Stimulated activated CD8-positive, alpha-beta memory T cell treated with anti-CD3 and anti-CD28 coated beads, Interleukin-15, amount 100 ng/mL, for 1 hour (primary cell): ENCODE results near the gene GPC6.

Experiments used
- DNase-seq: peaks from one replicate; pipeline ENCODE4 v3.0.0-alpha.2; 2020; ENCODE audit warnings: low read depth

GPC6 gene

DNA sequence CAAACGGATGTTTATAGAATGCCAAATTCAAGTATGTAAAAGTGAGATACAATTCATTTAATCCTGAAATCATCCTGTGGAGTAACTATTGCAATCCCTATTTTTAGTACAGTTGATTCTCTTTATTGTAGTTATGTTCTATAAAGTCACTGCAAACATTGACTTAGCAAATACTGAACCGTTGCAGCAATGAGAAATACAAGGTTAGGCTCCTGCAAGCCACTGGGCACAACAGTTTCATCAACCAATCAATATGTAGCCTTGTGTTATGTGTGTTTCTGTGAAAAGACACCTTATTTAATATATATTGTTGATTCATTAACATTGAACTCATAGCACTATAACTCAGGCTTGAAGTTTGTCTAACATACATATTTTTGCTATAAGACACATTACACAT lies 1078.4 kb downstream of the GPC6 start:
- DNase-seq = no peak

DNA sequence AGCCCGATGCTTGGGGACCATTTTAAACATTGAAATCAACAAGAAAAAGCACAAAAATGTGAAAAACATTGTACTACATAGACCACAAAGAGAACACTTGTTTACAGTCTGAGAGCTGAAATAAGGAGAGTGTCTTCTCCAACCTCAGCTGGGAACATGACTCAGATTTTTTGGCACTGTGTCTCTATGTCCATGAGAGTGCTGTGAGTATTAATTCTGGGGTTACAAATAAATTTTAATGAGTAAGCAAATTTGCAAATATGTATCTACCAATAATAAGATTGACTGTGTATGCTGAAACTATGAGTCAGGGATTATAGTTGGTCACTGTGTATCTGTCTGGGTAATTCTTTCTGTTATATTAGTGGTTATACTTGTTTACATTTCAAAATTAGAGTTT lies 1078.9 kb downstream of the GPC6 start:
- no peak for DNase-seq

DNA sequence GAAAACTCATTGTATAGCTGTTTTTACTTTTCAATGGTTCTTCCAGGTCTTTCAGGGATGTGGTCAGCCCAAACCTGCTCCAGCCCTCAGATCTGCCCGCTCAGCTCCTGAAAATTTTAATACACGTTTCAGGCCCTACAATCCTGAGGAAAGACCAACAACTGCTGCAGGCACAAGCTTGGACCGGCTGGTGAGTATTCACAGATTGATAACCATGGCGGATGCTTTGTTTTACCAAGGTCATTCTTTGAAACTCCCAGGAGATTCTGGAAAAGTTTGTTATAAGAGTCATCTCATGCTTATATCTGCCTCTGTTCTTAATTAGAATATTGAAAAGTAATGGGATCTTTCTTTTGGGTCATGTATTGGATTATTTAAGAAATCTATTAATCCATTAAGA lies 1079.3 kb downstream of the GPC6 start:
- no peak for DNase-seq

DNA sequence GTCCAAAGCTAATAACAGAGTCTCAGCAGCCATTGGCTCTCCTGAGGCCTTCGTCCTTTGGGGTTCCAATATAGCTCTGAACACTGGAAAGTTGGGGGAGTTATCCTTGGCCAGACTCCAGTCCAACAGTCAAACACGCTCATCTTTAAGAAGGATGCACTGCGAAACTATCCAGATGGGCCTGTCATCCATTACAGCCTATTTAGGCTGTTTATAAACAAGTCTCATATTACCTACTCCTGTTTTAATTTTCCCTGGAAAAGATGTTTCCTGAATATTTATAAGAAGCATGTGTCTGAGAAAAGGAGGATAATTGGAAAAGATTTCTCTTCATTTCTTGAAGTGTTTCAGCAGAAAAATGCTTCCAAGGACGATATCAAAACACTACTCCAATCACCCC lies 1082.2 kb downstream of the GPC6 start:
- no peak for DNase-seq

DNA sequence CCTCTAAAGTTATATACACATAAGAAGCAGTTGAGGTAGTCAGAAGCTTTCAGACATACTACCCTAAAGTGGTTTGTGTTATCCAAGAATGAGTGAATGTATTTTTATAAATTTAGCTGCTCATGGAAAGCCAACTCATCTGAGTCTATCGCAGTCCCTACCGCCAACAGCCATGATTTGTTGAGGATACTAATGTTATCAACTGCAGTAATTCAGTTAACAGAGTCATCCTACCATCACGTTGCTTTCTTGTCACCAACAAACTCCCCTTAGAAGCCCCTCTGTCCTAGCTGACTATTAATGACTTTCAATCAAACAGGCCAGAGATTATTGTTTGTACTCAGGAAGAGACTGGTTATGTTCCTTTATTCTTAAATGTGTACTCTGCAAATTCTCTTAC lies 1083.0 kb downstream of the GPC6 start:
- no peak for DNase-seq

DNA sequence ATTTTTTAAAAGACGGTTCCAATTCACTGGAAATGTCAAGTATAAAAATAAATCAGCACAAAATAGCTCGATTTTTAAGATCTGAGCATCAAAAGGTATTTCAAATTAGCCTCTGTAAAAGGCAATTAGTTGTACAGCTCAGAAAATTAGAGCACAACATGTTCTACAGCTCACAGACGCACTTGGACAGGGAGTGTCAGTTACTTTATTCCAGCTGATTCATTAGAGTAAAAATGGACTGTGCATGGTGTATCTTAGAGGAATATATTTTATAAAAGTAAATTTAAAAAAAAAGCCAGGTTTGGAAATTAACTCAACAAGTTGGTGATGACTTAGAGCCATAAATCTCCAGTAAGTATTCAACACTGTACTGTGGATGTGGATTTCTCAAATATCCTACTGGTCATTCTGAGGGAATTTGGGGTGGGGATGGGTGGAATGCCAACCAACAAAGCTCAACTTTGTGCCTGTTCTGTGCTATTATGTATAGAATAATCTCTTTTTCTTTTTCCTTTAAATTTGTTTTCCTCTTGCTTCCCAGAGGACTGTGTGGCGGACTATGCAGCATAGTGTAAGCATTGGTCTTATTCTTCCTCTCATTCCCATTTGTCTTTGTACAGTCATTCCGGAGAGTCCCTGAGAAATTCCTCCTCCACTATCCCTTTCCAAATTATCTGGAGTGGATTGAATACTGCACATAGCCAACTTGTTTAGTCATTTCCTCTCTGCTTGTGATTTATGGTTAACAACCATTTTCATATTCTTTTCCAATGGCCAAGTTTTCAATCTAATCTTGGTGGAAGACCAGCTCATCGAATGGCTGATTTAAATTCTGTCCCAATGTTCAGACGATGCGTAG lies 1083.6 kb downstream of the GPC6 start:
- DNase-seq = no peak

DNA sequence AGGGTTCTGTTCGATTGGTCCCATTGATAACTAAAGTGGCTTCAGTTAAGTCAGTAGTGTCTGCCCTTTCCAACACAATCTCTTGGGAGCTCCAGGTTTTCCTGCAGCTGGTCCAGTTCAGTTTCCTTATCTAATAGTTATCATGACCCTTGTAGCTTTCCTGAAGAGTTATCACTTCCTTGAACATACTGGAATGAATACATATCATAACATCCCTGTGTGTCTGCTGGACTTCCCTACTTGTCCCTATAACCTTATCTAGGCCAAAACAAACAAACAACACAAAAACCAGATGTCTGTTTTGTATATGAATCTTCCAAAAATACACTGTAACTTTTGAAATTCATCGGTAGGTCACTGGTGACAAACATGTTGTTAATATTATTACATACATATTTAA lies 1085.3 kb downstream of the GPC6 start:
- DNase-seq = no peak

DNA sequence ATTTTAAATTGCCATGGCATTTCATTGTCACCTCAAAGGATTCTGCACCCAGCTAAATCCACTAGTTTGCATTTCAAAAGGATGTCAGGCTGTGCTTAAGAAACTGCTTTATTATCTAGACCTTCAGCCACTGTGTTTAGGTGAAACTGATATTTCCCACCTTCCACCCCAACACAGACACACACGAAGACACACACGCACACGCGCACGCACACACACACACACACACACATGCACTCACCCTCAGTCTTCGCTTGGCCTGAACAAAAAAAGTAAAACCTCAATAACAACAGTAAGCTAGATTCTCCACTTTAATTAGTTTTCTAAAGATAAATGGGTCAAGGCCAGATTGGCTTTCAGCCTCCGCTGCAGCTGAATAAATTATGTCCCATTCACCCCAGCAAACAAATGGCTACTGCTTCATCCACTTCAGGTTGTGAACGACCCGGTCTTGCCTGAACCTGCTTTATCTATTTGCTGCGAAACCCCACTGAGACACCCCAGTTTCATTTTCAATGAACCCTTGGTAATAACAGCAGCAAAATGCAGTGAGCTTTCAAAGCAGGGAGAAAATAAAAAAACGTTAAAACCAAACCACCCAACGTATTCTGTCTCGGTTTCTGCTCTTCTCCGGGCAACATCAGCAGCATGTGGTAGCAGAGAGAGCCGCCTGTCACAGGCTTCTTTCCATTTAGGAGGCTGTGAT lies 1086.1 kb downstream of the GPC6 start:
- DNase-seq = no peak

DNA sequence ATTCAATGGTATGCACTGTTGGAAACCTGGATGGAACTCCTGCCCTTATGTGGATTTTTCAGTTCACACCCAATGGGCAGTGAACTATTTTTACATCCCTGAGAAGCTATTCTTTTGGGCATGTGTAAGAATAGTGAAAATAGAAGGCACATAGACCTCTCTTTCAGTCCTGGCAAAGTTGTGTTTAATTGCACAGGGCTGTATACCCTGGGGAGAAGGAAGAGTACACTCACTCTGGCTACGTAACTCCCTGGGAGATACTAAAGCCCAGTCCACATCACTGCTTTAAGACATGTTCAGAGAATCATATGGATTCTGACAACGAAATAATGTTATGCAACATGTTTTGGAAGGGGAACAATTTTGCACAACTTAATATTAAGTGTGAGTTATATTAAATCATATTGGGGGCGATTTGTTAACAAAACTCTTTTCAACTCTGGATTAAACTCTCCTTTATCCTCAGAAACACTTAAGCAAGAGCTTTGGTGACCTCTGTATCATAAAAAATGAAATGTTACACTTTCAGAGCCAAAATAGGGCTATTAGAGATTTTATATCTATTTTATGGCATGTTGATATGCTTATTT lies 1086.8 kb downstream of the GPC6 start:
- no peak for DNase-seq

DNA sequence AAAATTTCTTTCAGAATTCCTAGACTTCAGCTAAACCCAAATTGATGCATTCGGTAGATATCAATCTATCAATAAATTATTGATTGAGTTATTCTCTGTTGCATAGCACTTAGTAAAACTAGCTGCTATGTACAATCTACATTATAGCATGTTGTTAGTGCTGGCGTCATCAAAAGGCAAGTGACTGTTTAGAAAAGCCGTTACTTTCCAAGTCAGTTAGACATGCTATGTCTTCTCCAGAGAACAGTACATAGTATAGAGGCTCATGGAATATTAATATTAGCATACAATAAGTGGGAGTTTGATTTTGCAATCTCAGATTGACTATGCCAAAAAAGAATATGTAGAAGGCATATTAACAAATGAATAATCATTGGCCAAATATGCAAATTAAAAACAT lies 1087.3 kb downstream of the GPC6 start:
- no peak for DNase-seq

DNA sequence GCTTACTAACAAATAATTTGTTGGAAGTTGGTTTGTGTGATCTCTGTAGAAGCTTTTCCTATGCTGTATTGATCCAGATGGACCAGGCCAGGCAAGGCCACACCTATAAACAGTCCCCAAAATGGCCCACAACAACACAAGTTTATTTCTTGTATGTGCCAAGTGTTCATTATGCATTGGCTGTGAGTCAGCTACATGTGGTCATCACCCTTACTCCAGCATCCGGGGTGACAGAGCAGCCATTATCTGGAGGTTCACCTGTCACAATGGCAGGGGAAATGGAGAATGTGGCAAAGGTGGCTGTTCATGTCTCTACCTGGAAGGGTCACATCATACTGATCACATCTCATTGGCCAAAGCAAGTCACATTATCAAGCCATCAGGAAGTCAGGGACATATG lies 1088.6 kb downstream of the GPC6 start:
- no peak for DNase-seq

DNA sequence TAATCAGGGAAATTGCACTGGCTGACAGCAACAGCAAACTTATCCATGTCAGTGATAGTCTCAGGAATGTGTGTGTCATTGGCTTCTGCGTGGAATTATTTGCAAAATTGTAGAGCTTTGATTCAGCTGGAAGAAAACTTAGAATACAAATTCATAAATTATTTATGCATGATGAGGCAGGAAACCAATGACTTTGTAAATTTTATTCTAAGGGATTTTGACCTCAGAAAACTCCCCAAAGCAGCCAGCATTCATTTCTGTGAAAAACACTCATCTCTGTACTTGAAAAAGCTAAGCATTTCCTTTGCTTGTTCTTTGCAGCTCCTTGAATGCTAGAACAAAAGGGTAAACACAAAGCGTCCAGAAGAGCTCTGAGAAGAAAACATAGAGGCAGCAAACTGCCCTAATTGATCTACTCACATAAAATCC lies 1090.5 kb downstream of the GPC6 start:
- no peak for DNase-seq

DNA sequence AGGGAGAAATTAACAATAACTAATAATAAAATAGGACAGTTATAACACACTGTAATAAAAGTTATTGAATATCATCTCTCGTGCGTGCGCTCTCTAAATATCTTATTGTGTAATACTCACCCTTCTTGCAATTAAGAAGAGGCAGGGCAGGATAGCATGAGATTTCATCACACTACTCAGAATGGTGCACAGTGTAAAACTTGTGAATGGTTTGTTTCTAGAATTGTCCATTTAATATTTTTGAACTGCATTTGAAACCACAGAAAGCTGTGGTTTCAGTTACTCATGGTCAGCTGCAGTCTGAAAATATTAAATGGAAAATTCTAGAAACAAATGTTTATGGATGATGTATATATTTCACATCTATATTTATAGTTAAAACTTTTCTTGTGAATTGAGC lies 1091.8 kb downstream of the GPC6 start:
- no peak for DNase-seq

DNA sequence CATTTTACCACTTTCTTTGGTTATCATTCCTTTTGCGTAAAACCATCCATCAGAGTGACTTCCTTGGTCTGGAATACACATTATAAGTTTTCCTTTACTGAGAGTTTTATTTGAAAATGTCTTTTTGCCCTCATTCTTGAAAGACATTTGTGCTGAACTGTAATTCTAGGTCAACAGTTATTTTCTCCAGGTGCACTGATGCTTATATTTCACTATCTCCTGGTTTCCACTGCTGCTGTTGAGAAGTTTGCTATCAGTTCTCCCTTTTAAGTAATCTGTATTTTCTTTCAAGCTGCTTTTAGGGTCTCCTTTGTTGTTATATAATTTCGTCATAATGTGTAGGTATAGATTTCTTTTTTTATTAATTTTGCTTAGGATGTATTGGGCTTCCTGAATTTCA lies 1092.9 kb downstream of the GPC6 start:
- DNase-seq = no peak

DNA sequence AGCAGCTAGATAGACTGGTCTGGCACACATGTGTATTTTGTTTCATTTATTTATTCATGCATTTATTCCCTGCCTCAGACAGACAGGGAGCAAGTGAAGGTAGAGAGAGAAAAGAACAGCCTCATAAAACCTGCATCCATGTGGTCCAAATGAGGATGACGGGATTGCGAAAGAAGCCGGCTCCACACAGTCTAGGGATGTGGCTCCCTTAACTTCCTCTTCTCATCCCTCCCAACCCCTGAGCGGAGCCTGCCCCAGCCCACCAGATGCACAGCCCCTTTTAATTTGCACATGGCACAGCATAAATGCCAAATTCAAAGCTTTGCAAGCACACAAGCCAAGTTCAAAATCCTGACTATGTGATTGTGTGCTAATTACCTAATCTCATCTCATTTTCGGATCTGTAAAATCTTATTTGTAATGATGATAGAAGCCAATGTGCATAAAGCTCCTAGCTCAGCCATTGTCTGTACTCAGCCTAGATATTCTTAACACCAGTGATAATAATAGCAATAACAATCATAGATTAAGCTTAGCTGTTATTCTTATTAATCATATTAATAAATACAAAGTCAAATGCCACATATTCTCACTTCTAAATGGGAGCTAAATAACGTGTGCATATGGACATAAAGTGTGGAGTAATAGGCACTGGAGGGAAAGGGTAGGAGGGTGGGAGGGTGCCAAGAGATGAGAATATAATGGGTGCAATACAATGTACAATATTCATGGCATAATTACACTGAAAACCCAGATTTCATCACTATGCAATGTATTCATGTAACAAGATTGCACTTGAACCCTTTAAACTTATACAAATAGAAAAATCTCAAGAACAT lies 1096.5 kb downstream of the GPC6 start:
- DNase-seq = no peak

DNA sequence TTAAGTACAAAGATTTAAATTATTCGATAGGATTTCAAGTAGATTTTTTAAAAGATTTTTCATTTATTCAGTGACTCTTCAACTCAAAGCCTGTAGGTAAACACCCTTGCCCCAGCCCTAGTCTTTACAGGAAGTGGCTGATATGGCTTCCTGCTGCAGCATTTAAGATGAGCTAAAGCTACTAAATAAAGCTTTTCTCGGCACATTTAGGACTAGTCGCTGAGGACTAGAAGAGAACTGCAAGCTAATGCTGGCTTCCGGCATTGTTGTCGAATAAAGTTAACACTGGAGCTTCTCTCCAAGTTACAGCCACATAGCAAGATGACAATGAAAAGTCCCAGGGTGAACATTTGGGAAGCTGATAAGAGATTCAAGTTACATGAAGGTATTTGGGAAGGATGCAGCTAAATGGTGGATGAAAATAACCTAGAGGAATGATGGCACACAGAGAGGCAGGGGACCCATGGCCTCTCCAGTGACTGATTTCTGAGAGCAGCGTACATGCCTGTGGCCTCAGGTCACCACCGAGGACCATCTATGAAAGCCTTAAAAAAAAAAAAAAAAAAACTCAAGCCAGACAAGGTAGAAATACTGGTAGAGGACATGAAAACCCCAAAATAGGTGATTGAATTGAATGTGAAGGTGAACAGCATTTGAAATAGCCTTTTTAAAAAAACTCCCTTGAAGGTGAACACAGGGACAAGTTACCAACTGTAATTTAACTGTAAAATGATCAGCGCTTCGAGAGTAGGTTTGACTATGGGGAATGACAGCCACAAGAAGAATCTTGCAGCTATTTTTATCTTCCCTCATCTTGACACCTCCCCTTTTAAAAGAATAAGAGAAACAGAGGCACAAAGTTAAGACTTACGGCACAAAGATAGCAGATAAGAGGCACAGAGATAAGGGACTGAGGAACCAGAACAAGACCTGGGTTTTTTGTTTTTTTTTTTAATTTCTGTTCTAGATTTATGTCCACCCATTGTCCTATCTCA lies 1097.5 kb downstream of the GPC6 start:
- DNase-seq = no peak

DNA sequence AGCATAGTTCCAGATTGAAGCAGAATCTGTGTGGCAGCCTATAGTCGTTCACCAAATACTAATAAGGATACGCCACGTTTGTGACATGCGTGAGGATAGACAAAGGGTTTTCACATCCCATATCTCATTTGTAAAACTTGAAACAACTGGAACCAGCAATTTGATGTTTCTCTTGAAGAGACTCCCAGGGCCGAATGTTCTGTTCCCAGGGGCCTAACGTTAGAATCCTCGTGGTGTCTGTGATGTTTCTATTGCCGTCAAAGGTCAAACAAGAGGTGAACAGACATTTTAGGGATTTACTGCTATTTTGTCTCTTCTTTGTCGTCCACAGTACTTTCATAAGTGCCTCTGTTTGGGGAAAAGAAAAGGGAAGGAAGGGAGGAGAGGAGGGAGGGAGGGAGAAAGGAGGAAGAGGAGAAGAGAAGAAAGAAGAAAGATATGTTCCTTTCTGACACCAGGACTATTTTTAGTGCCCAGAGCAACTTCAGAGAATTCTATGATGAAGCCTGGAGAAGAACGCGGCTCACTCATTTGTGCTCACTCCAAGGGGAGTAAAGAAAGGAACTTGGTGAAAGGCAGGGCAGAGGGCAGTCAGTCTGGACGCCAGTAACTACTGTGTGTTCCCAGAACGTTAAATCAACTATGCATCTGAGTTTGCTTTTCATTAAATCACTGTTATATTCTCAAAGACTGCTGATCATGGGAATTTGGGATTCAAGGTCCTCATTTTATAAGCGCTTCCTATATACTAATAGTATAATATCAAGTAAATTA lies 1098.3 kb downstream of the GPC6 start:
- no peak for DNase-seq

DNA sequence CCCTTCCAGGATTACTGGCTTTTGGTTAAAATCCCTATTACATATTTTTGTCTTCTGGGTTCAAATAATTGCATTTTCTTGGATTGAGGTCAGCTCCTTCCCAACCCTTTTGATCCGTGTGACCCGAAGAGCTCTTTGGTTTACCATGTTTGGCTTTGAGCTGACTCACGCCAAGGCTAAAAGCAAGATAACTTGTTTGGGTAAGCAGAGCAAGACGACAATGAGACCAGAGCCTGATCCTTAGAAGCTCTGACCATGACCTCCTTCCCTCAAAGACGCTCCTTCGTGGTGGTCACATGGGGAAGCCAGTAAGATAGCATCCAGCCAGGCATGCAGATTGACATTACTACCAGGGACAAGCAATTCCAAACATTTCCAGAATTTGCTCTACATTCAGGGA lies 1099.0 kb downstream of the GPC6 start:
- DNase-seq = no peak

DNA sequence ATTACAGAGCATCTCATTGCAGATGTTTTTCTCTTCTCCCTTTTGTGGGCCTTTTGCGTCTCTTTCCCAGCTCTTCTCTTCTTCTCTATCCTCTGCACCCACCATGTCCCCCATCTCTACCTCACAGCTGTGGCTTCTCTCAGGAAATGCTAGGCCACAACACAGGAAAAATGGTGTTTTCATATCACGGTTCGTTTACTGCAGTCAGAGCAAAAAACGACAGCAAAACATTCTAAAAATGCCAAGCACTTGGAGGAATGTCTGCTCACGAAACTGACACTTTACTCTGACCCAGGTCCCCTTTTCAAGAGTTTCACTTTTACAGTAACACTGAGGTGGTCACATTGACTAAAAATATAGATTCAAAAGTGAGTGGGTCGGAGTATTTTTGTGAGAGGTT lies 1100.7 kb downstream of the GPC6 start:
- DNase-seq = no peak

DNA sequence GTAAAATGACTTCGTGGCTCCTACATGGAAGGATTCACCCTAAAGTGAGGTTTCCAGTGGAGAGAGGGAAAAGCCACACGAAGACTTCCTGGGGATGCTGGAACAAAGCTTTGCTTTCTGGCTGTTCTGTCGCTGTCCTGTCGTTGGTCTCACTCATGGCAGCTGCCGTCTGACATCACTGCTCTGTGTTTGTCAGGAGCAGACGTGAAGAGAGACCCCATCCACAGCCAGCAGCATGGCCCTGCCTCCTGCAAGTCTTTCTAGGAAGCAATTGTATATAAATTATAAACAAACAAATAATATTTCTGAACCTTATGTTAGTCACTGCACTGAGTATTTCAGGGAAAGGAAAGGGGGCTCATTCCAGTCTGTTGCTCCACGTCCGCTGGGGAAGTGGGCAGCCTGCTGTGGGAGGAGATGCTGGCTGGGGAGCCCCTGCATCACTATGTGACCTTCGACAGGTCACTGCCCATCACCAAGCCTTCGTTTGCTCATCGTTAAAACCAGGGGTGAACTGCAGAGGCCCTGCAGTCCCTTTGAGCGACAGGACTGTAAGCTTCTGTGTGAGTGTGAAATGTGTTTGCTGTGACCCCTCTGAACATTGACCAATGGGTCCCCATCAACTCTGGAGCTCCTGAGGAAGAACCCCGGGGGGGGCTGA lies 1101.9 kb downstream of the GPC6 start:
- no peak for DNase-seq
